CD14-positive monocyte (primary cell): ENCODE measurements around the gene PMEPA1. TPM values are rescaled to one million over a fixed set of nuclear protein-coding genes. Genes with fewer than 3 reads are reported as not detected.

ENCODE experiments used
- DNase-seq, 3 donors: peaks; one replicate each; pipeline ENCODE4 v3.0.0-alpha.2; 2011 to 2022
- H2AFZ ChIP-seq: 2 replicates; pipeline ENCODE4 v1.6.0; 2012; ENCODE audit warnings: mild to moderate bottlenecking, low read depth, low read length, inconsistent platforms; ENCODE audit not compliant: insufficient read depth, poor library complexity, severe bottlenecking
- H3K27ac ChIP-seq, 2 donors: 1 replicate in 1 of 2; 2 replicates in 1 of 2; pipeline ENCODE4 v1.5.1; 2012 to 2013; ENCODE audit warnings: low read length in 2 of 2, control low read depth in 1 of 2, inconsistent platforms in 1 of 2, low read depth in 1 of 2, mild to moderate bottlenecking in 1 of 2
- H3K27me3 ChIP-seq, 2 donors: one replicate each; pipeline versions ENCODE4 v1.6.0 to v1.6.1; 2011 to 2013; ENCODE audit warnings: low read length in 2 of 2; ENCODE audit not compliant: control insufficient read depth in 2 of 2, insufficient read depth in 2 of 2
- H3K36me3 ChIP-seq, 2 donors: replicated peaks in 1 of 2; 1 replicate in 1 of 2; 2 replicates in 1 of 2; pipeline versions ENCODE4 v1.5.1 to v1.6.1; 2012 to 2013; ENCODE audit warnings: low read length in 2 of 2, control low read depth in 1 of 2, inconsistent platforms in 1 of 2, mild to moderate bottlenecking in 1 of 2; ENCODE audit not compliant: insufficient read depth in 2 of 2, control insufficient read depth in 1 of 2
- H3K4me1 ChIP-seq, 2 donors: 1 replicate in 1 of 2; 2 replicates in 1 of 2; pipeline versions ENCODE4 v1.5.1 to v1.6.1; 2012 to 2013; ENCODE audit warnings: low read length in 2 of 2, control low read depth in 1 of 2, inconsistent platforms in 1 of 2, mild to moderate bottlenecking in 1 of 2, moderate library complexity in 1 of 2; ENCODE audit not compliant: insufficient read depth in 2 of 2, control insufficient read depth in 1 of 2
- H3K4me2 ChIP-seq: replicated peaks from 2 replicates; pipeline ENCODE3; 2012; ENCODE audit warnings: low read length, moderate library complexity, mild to moderate bottlenecking; ENCODE audit not compliant: poor library complexity, severe bottlenecking; ENCODE audit errors: extremely low read depth
- H3K4me3 ChIP-seq, 3 experiments: fragments of 200-600 bp in 1 of 3; sonication (generic) in 1 of 3; replicated peaks in 1 of 3; 1 replicate in 2 of 3; 2 replicates in 1 of 3; pipeline ENCODE4 v1.5.1; 2011 to 2013; ENCODE audit warnings: low read length in 3 of 3, mild to moderate bottlenecking in 3 of 3, control low read depth in 2 of 3, low read depth in 2 of 3, inconsistent platforms in 1 of 3, moderate library complexity in 1 of 3
- H3K79me2 ChIP-seq: 2 replicates; pipeline ENCODE4 v1.6.0; 2012; ENCODE audit warnings: mild to moderate bottlenecking, control low read depth, inconsistent platforms, low read length, moderate library complexity; ENCODE audit not compliant: insufficient read depth
- H3K9ac ChIP-seq: 2 replicates; pipeline ENCODE4 v1.6.0; 2017; ENCODE audit warnings: low read length, mild to moderate bottlenecking; ENCODE audit not compliant: insufficient read depth, poor library complexity, severe bottlenecking
- H3K9me3 ChIP-seq, 2 donors: replicated peaks in 1 of 2; 1 replicate in 1 of 2; 2 replicates in 1 of 2; pipeline versions ENCODE4 v1.5.1 to v1.6.1; 2012 to 2013; ENCODE audit warnings: low read length in 2 of 2, control low read depth in 1 of 2; ENCODE audit not compliant: control insufficient read depth in 1 of 2, insufficient read depth in 1 of 2
- H4K20me1 ChIP-seq: 2 replicates; pipeline ENCODE4 v1.6.0; 2012; ENCODE audit warnings: mild to moderate bottlenecking, low read length, control low read depth, moderate library complexity; ENCODE audit not compliant: insufficient read depth
- H3K27ac Mint-ChIP-seq, 7 donors: one replicate each; pipeline ENCODE4 v1.8.0; 2020; ENCODE audit warnings: mild to moderate bottlenecking in 7 of 7, mixed read lengths in 7 of 7, moderate library complexity in 6 of 7, inconsistent platforms in 2 of 7
- H3K27me3 Mint-ChIP-seq, 3 donors: one replicate each; pipeline ENCODE4 v1.8.0; 2021 to 2022; ENCODE audit warnings: low read depth in 3 of 3, mild to moderate bottlenecking in 3 of 3, mixed read lengths in 3 of 3, moderate library complexity in 3 of 3, inconsistent platforms in 1 of 3
- H3K36me3 Mint-ChIP-seq, 2 donors: one replicate each; pipeline ENCODE4 v1.8.0; 2020; ENCODE audit warnings: mixed read lengths in 2 of 2, inconsistent platforms in 1 of 2, mild to moderate bottlenecking in 1 of 2
- H3K4me1 Mint-ChIP-seq: one replicate; pipeline ENCODE4 v1.8.0; 2020; ENCODE audit warnings: mild to moderate bottlenecking, mixed read lengths
- H3K4me3 Mint-ChIP-seq, 2 donors: one replicate each; pipeline ENCODE4 v1.8.0; 2020; ENCODE audit warnings: mild to moderate bottlenecking in 2 of 2, mixed read lengths in 2 of 2, moderate library complexity in 1 of 2
- H3K9me3 Mint-ChIP-seq, 7 donors: one replicate each; pipeline ENCODE4 v1.8.0; 2020 to 2022; ENCODE audit warnings: mixed read lengths in 7 of 7, mild to moderate bottlenecking in 6 of 7, moderate library complexity in 6 of 7, inconsistent platforms in 2 of 7
- WGBS: methylation state at CpG from one replicate; pipeline ENCODE4 v1.1.5; 2013; ENCODE audit warnings: missing lambda C conversion rate; ENCODE audit not compliant: insufficient coverage; 5-methylcytosine and 5-hydroxymethylcytosine counted together
- intact Hi-C, 2 donors: fragments of 100-400 bp; cut with micrococcal nuclease; formaldehyde crosslinking; loops; one replicate each; pipeline versions ENCODE4 v1.15.0 to v1.15.1; 2023
- polyA plus RNA-seq, 3 donors: library from polyadenylated mRNA; depleted of rRNA in 1 of 3; unstranded in 2 of 3; stranded (reverse) in 1 of 3; fragments of 300-500 nt in 2 of 3; fragments of >200 nt in 1 of 3; fragmentation: Illumina TruSeq in 2 of 3; gene quantifications; 1 replicate in 2 of 3; 2 replicates in 1 of 3; pipeline ENCODE4 v1.2.3, GENCODE V29; 2012 to 2021
- TF ChIP-seq, protein P1 (sequence below): fragments of 200-600 bp; IDR thresholded peaks from one replicate; pipeline ENCODE4 v1.8.0; 2022; ENCODE audit warnings: antibody characterized with exemption, mild to moderate bottlenecking

Gene PMEPA1
- polyA plus RNA-seq, 3 donors: 0.12 to 0.73 (median 0.59) TPM

DNA sequence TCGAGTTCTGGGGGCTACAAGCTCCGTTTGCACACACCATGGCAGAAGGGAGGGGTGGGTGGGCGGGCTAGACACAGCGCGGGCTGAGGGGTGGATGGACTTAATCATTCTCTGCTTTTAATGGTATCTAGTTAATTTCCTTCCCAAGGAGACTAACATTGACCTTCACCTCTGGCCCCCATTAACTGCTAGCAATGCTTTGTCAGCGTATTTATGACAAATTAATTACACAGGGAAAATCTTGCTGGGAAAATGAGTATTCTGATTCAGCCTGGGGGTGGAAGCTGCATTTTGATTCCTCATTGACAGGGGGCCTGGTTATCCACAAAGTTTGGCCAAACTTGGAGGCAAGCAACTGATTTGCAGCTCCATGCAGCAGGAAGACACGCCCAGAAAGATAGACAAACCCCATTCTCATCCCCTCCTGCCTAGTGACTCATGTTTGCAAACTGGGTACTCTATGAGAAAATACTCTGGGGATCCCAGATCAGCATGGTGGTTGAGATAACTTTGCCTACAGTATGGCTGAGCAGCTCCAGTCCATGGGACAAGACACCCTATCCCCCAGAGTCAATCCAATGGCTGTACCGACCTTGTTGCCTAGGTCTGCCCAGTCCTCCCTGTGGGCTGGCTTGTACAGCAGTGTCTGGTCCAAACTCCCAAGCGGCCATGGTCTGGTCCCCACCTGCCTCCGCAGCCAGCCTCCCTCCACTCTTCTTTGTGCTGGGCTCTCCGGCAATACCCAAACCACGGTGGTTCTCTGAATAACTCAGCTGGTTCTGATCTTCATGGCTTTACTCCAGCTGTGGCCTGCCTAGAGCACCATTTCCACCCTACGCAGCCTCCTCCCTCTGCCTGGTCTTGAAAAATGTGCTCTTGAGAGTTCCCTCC, 109.2 kb downstream of the PMEPA1 start:
- no peak overlapping the region for H3K4me2 ChIP-seq
- peaks cover 11 to 28% (median 14%) of the 10 kb centered on the region in 3 donors for H3K27me3 Mint-ChIP-seq
- no peak overlapping the region for H3K4me3 Mint-ChIP-seq
- no peaks in the 10 kb centered on the region for H3K36me3 ChIP-seq
- peaks cover 4% of the 10 kb centered on the region for H3K4me1 Mint-ChIP-seq
- no peaks in the 10 kb centered on the region for H4K20me1 ChIP-seq
- no peak overlapping the region for H3K4me3 ChIP-seq
- H2AFZ ChIP-seq: no peak overlapping the region
- TF ChIP-seq, protein P1, sequence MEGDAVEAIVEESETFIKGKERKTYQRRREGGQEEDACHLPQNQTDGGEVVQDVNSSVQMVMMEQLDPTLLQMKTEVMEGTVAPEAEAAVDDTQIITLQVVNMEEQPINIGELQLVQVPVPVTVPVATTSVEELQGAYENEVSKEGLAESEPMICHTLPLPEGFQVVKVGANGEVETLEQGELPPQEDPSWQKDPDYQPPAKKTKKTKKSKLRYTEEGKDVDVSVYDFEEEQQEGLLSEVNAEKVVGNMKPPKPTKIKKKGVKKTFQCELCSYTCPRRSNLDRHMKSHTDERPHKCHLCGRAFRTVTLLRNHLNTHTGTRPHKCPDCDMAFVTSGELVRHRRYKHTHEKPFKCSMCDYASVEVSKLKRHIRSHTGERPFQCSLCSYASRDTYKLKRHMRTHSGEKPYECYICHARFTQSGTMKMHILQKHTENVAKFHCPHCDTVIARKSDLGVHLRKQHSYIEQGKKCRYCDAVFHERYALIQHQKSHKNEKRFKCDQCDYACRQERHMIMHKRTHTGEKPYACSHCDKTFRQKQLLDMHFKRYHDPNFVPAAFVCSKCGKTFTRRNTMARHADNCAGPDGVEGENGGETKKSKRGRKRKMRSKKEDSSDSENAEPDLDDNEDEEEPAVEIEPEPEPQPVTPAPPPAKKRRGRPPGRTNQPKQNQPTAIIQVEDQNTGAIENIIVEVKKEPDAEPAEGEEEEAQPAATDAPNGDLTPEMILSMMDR: no peak
- peaks cover 0 to 5% (median 2%) of the 10 kb centered on the region in 7 donors for H3K9me3 Mint-ChIP-seq
- peaks cover 0 to 4% of the 10 kb centered on the region in 2 donors for H3K27me3 ChIP-seq
- H3K9ac ChIP-seq: no peak overlapping the region
- WGBS: 93% methylated on average over 6 of the region's 13 CpGs
- no peak for DNase-seq
- no peak overlapping the region for H3K27ac ChIP-seq
- intact Hi-C loops: no loop called here
- no peaks in the 10 kb centered on the region for H3K9me3 ChIP-seq
- H3K27ac Mint-ChIP-seq: no peak overlapping the region
- H3K79me2 ChIP-seq: no peaks in the 10 kb centered on the region
- H3K4me1 ChIP-seq: peaks cover 5 to 8% of the 10 kb centered on the region in 2 donors
- H3K36me3 Mint-ChIP-seq: no peaks in the 10 kb centered on the region

DNA sequence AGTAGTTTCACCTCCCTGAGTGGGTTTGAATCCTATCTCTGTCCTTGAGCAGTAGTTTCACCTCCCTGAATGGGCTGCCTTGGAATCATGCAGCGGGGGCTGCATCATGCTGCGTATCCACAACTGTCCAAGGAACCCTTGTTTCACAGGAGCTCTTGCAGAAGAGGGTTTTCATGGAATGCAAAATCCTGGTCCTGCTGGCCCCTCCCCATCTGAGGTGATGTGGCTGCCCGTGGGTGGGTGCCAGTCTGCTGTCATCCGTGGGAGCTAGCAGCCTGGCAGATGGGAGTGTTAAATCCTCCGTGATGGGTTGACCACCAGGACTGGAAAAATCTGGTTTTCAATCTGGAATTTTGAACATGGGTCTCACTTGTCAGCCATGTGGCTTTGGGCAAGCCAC, 111.3 kb downstream of the PMEPA1 start:
- Histone ChIP-seq H3K4me2 (no peak overlapping the region), H3K4me1 (peaks cover 5 to 8% of the 10 kb centered on the region in 2 donors), H3K9me3 (no peaks in the 10 kb centered on the region), H3K36me3 (no peaks in the 10 kb centered on the region), H3K79me2 (no peaks in the 10 kb centered on the region), H3K27me3 (peaks cover 0 to 4% of the 10 kb centered on the region in 2 donors), H2AFZ (no peak overlapping the region), H4K20me1 (no peaks in the 10 kb centered on the region), H3K27ac (no peak overlapping the region), H3K4me3 (no peak overlapping the region), H3K9ac (no peak overlapping the region)
- Mint-ChIP-seq H3K27me3 (peaks cover 14 to 31% (median 19%) of the 10 kb centered on the region in 3 donors), H3K36me3 (no peaks in the 10 kb centered on the region), H3K9me3 (peaks cover 0 to 5% (median 2%) of the 10 kb centered on the region in 7 donors), H3K4me3 (no peak overlapping the region), H3K4me1 (peaks cover 2% of the 10 kb centered on the region), H3K27ac (no peak overlapping the region)
- 97% methylated on average over 3 of the region's 5 CpGs for WGBS
- no peak for DNase-seq
- TF ChIP-seq, protein P1: no peak
- intact Hi-C loops: loop anchor here (5.0 to 10.0 kb wide), 2 partner anchors 54 to 214 kb away; no protein-coding TSS in a partner anchor

Other genes with a start within 250 kb of the PMEPA1 start
- not detected for gene CTCFL, start 184.9 kb downstream of the PMEPA1 start, polyA plus RNA-seq
- gene PCK1, start 148.9 kb downstream of the PMEPA1 start, polyA plus RNA-seq: not detected
- 10 to 100 TPM in 1 of 3 donors, 1 to 10 TPM in 2; 2.8 to 25.9 (median 3.0) TPM for gene ZBP1, start 89.6 kb downstream of the PMEPA1 start, polyA plus RNA-seq